ENCODE results near the gene MAT2A.

GRCh38 chr2:85534099-85534498 lies 4.9 kb upstream of the MAT2A start:
- TF ChIP-seq CTCF (IDR thresholded peaks at IDR 0.05) = no peak
- TF ChIP-seq POLR2A (IDR thresholded peaks at IDR 0.05) = no peak
- TF ChIP-seq EP300 (IDR thresholded peaks at IDR 0.05) = no peak

Data from tibial nerve (tissue), 4 donors.